SU-DHL-6 (cell line): ENCODE measurements around the gene GAS2L2.

Experiments used
- EZH2phosphoT487 ChIP-seq: fragments of 200-600 bp; sonication (generic), shearing (Covaris generic); conservative IDR thresholded peaks from 2 replicates; pipeline ENCODE4 v1.6.1; 2018; ENCODE audit warnings: mild to moderate bottlenecking, antibody characterized with exemption, low read length, moderate library complexity, mixed read lengths
- TF ChIP-seq, protein P1 (sequence below): fragments of 200-600 bp; sonication (generic); IDR thresholded peaks from one replicate; pipeline ENCODE4 v1.5.1; 2017; ENCODE audit warnings: antibody characterized with exemption, mild to moderate bottlenecking, low read length, moderate library complexity; ENCODE audit not compliant: insufficient read depth, poor library complexity, severe bottlenecking

DNA sequence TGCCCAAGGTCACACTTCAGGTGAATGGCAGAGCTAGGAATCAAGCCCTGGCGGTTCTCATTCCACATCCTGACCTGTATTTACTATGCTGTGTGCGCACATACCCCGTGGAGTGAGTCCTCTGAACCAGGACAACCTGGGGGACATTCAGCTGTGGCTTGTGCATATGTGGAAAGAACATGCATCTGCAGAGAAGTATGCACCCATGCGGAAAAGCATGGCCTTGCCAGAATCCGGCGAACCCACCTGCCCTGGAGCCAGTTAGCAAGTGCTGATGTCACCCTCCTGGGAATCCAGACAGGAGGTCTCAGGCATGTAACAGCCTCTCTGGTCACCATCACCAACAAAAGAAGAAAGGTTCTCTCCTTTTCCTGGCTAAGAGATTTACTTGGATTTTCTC, 19.7 kb downstream of the GAS2L2 start:
- TF ChIP-seq, protein P1, sequence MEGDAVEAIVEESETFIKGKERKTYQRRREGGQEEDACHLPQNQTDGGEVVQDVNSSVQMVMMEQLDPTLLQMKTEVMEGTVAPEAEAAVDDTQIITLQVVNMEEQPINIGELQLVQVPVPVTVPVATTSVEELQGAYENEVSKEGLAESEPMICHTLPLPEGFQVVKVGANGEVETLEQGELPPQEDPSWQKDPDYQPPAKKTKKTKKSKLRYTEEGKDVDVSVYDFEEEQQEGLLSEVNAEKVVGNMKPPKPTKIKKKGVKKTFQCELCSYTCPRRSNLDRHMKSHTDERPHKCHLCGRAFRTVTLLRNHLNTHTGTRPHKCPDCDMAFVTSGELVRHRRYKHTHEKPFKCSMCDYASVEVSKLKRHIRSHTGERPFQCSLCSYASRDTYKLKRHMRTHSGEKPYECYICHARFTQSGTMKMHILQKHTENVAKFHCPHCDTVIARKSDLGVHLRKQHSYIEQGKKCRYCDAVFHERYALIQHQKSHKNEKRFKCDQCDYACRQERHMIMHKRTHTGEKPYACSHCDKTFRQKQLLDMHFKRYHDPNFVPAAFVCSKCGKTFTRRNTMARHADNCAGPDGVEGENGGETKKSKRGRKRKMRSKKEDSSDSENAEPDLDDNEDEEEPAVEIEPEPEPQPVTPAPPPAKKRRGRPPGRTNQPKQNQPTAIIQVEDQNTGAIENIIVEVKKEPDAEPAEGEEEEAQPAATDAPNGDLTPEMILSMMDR, result no peak
- no peak for TF ChIP-seq EZH2phosphoT487
